Measurements from ENCODE around the gene HOXA9.

Gene HOXA9

DNA sequence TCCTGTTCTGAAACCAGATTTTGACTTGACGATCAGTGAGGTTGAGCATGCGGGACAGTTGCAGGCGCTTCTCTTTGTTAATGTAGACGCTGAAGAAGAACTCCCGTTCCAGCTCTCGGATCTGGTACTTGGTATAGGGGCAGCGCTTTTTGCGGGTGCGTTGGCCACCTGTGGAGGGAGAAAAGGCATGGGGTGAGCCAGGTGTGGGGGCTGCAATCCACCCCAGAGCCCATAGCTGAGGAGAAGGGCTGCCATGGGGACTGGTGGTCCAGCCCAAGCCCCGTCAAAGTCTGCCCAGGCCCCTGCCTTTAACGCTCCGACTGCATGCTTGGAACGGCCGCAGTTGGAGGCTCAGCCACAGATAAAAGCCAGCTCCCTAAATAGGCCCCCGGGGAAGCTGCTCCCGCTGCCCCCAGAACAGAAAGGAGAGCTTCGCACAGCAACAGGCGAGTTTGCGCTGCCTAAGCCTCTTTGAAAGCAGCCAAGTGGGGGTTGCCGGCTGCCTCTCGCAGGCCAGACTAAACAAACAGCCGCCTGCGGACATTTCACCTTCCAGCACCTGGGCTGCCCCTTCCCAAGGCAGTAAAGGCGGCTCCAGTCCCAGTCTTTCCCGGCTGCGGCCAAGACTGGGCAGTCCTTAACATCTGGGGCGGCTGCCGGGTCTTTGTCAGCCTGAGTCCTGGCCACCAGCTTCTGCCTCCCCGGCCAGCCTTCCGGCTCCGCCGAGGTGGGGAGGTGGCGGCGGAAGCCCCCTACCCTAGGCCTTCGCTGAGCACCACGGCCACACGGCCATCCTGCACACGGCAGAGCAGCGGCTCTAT lies 17.7 kb upstream of the HOXA9 start:
- no peak overlapping the region for H3K4me2 ChIP-seq
- H3K27me3 ChIP-seq = peaks cover 100% of the 10 kb centered on the region
- H3K4me1 ChIP-seq = no peaks in the 10 kb centered on the region
- H3K9ac ChIP-seq = no peak overlapping the region
- peaks cover 91% of the 10 kb centered on the region for H4K20me1 ChIP-seq
- no peak for TF ChIP-seq Cebpa-rat (IDR thresholded peaks at IDR 0.05)
- H3K9me3 ChIP-seq = peaks cover 13% of the 10 kb centered on the region; the same call in 1 of the 2 replicates
- H3K36me3 ChIP-seq = no peaks in the 10 kb centered on the region
- no peak overlapping the region for H3K4me3 ChIP-seq
- H3K27ac ChIP-seq = no peak overlapping the region

DNA sequence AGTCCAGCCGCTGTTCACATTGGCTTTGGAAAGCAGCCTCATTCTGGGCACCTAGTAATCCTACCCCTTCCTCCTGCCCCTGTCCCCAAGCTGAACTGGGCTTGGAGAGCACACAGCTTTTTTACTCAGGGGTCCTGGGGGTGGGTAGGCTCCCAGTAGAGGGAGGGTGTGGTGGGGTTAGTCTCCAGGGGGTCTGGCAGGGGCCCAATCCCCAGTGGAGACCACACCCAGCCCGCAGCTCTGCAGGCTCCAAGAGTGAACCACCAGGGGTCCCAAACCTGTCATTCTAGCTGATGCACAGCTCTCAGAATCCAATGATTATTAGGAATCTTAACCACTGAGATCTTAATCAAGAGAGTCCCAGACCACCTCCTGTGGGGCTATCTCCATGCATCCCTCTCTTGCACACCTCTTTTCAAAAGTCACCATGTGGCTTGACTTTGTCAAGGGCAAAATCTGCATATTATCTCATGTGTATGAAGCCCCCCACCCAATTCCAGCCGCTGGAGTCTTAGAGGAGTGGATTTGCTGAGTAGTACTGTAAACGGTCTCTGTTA lies 17.0 kb upstream of the HOXA9 start:
- TF ChIP-seq Cebpa-rat (IDR thresholded peaks at IDR 0.05) = no peak
- Histone ChIP-seq H3K9me3 (peaks cover 13% of the 10 kb centered on the region; the same call in 1 of the 2 replicates), H4K20me1 (peaks cover 91% of the 10 kb centered on the region), H3K4me2 (no peak overlapping the region), H3K36me3 (no peaks in the 10 kb centered on the region), H3K27me3 (peaks cover 100% of the 10 kb centered on the region), H3K4me3 (no peak overlapping the region), H3K27ac (no peak overlapping the region), H3K9ac (no peak overlapping the region), H3K4me1 (no peaks in the 10 kb centered on the region)

DNA sequence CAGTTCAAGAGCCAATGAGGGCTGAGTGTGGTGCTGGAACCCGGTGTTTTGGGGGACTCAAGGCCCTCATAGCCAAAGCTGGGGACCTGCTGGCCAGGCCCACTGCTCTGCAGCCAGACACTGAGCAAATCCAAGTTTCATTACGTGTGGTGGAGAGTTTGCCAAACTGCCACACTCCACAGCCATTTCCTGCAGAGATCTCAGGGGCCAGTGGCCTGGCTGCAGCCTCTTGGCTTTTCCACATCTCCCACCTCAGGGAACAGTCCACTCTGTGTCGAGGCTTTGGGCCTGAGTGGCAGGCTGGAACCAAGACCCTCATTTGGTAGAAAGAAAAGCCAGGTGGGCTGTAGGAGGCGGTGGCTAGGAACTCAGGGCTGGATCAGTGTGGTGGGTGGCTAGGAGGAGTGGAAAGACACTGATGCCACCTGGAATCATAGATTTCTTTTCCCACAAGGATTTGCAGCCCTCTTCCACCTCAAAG lies 16.5 kb upstream of the HOXA9 start:
- Histone ChIP-seq H3K4me3 (no peak overlapping the region), H4K20me1 (peaks cover 91% of the 10 kb centered on the region), H3K9ac (no peak overlapping the region), H3K27ac (no peak overlapping the region), H3K36me3 (no peaks in the 10 kb centered on the region), H3K9me3 (peaks cover 13% of the 10 kb centered on the region; the same call in 1 of the 2 replicates), H3K4me1 (no peaks in the 10 kb centered on the region), H3K4me2 (no peak overlapping the region), H3K27me3 (peaks cover 100% of the 10 kb centered on the region)
- TF ChIP-seq Cebpa-rat (IDR thresholded peaks at IDR 0.05) = no peak

DNA sequence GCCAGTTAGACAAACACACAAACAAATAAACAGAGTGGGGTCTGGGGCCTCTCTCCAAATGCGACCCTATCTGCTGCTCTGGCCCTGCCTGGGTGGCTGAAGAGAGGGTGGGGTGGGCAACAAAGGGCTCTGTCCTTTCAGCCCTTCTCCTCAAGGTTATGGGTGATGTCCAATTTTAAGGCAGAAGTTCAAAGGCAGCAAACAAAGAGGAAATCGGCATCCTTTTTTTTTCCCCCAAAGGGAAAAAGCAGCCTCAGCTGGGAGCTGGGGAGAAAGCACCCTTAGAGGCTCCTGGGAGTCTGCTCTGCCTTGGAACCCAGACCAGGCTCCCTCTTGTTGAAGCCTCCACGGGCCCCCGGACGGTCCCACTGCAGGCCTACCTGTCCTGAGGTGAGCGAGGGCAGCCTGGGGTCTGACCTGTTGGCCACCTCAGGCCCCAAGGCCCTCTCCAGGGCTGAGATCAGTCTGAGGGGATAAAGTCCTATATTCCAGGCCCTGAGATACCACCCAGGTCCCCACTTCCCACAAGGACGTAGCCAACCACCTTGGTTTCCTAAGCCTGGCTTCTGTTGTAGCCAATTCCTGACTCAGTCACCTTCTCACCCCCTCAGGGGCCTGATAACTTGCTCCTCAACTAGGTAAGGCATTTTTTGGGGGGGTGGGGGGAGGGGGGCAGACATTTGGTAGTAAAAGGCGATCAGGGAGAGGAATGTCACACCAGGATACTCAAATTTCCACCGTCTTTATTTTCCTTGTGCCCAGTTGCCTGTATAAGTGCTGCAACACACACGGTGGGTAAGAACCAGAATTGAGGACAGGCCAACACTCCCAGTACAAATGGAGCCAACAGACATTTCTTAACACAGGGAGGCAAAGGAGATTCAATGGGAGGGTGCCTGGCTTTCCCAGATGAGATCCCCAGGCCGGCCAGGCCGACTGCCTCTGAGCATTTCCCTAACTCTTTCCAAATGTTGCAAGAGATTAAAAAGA lies 15.4 kb upstream of the HOXA9 start:
- H3K9ac ChIP-seq = no peak overlapping the region
- peaks cover 100% of the 10 kb centered on the region for H3K27me3 ChIP-seq
- H3K36me3 ChIP-seq = no peaks in the 10 kb centered on the region
- no peak overlapping the region for H3K27ac ChIP-seq
- no peaks in the 10 kb centered on the region for H3K4me1 ChIP-seq
- H4K20me1 ChIP-seq = peaks cover 91% of the 10 kb centered on the region
- no peak overlapping the region for H3K4me3 ChIP-seq
- no peak overlapping the region for H3K4me2 ChIP-seq
- peaks cover 13% of the 10 kb centered on the region; the same call in 1 of the 2 replicates for H3K9me3 ChIP-seq
- TF ChIP-seq Cebpa-rat (IDR thresholded peaks at IDR 0.05) = no peak

DNA sequence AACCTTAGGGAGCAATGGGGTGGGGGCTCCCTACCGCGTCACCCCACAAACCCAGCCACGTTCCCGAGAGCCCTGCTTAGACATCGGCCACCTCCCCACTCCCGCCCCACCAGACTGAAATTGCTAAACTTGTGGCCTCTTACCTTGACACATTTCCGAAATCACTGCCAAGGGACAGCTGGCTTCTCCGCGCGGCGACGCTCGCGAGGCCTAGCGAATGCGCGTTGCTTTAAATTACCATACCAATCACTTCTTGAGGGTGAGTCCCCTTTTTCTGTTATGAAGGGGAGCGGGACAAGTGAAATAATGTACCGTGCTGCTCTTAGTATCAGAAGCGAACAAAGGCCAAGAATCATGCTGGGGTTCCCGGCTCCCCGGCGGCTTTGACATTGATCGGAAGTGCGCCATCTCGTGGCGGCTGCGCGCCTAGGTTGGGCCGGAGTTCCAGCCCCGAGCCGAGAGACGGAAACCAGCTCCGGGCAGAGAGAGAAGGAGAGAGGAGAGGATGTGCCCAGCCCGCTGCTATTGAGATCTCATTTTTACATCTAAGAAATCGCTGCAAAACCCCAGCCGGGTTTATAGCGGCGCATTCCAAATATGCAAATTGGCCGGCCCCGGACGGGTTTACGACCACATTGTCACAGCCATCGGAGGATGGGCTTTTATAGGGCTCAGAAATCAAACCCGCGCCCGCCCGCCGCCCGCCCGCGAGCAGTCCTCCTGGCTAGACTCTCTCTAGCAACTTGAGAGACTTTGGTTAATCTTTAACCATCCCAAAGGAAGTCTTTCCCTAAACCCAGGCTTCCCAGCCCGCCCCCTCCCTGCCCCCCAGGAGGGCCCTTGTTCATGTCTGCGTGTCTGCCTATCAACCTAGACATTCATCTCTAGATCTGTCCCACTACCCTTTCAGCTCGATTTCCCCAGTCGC lies 14.4 kb upstream of the HOXA9 start:
- peaks cover 100% of the 10 kb centered on the region for H3K27me3 ChIP-seq
- H4K20me1 ChIP-seq = peaks cover 91% of the 10 kb centered on the region
- no peak overlapping the region for H3K9ac ChIP-seq
- H3K4me2 ChIP-seq = no peak overlapping the region
- no peaks in the 10 kb centered on the region for H3K4me1 ChIP-seq
- no peaks in the 10 kb centered on the region for H3K36me3 ChIP-seq
- no peak for TF ChIP-seq Cebpa-rat (IDR thresholded peaks at IDR 0.05)
- no peak overlapping the region for H3K4me3 ChIP-seq
- peaks cover 15% of the 10 kb centered on the region; the same call in 1 of the 2 replicates for H3K9me3 ChIP-seq
- H3K27ac ChIP-seq = no peak overlapping the region

DNA sequence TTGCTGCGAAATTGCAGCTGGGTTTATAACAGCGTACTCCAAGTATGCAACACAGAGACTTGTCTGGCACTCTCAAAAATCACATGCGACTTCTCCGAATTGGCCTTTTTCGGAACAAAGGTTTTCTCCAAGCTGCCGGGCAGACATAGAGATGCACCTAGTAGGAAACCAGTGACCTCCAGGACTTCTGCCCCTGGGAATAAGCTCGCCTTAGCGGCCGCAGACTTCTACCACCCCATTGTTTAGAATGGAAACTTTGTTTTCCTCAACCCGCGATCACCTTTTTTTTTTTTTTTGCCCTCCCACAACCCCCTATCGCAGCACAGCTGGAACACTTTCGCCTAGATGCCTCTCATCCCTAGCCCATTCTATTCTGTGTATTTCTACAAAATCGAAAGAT lies 13.7 kb upstream of the HOXA9 start:
- no peak for TF ChIP-seq Cebpa-rat (IDR thresholded peaks at IDR 0.05)
- Histone ChIP-seq H3K27ac (no peak overlapping the region), H4K20me1 (peaks cover 91% of the 10 kb centered on the region), H3K9ac (no peak overlapping the region), H3K4me1 (no peaks in the 10 kb centered on the region), H3K36me3 (no peaks in the 10 kb centered on the region), H3K4me2 (no peak overlapping the region), H3K4me3 (no peak overlapping the region), H3K27me3 (peaks cover 100% of the 10 kb centered on the region), H3K9me3 (peaks cover 23% of the 10 kb centered on the region)

DNA sequence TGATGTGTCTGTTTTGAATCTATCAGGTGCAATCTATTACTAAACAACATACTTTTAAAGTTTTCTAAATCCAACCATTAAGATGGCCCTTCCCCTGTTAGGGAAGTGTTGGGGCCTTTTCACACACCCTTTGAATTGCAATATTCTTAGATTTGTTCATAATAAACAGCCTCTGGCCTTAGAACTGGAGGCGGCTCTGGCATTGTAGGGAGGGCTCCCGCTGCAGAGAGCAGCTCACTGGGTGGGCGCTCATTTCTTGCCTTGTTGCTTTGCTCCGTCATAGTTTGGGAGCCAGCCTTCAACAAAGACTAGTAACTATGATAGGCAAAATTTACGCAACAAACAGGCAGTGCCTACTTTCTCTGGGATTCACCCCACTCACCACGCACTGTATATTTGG lies 13.0 kb upstream of the HOXA9 start:
- Histone ChIP-seq H3K4me3 (no peak overlapping the region), H3K4me2 (no peak overlapping the region), H4K20me1 (peaks cover 91% of the 10 kb centered on the region), H3K27ac (no peak overlapping the region), H3K9ac (no peak overlapping the region), H3K4me1 (no peaks in the 10 kb centered on the region), H3K27me3 (peaks cover 100% of the 10 kb centered on the region), H3K36me3 (no peaks in the 10 kb centered on the region), H3K9me3 (peaks cover 29% of the 10 kb centered on the region)
- no peak for TF ChIP-seq Cebpa-rat (IDR thresholded peaks at IDR 0.05)

DNA sequence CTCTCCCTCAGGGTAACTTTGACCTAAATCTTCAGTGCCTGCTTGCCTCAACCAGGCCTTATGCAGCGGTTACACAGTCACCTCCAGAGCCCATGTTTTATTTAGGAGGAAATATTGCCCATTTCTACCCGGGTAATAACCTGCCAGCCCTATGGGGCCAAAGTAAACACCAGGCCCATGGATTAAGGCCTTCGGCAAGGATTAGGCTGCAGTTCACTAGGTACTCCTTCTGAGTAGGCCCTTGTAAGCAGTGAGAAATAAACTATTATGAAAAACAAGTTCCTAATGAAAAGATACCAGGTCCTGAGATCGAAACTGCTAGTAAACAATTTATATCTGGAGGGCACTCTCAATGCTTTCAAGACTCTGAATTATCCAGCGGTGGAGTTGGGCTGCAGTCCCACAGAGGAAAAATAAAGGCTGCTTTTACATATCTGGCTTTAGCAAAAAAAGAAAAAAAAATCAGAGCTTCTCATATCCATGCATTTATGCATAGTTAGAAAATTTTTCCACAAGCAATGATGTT lies 12.5 kb upstream of the HOXA9 start:
- Histone ChIP-seq H3K4me3 (no peak overlapping the region), H3K27ac (no peak overlapping the region), H3K27me3 (peaks cover 100% of the 10 kb centered on the region), H4K20me1 (peaks cover 91% of the 10 kb centered on the region), H3K4me2 (no peak overlapping the region), H3K36me3 (no peaks in the 10 kb centered on the region), H3K4me1 (no peaks in the 10 kb centered on the region), H3K9me3 (peaks cover 34% of the 10 kb centered on the region), H3K9ac (no peak overlapping the region)
- no peak for TF ChIP-seq Cebpa-rat (IDR thresholded peaks at IDR 0.05)
